Endodermal cell (in vitro differentiated cells): ENCODE data around the gene STK36. TPM values are rescaled to one million over a fixed set of nuclear protein-coding genes. Genes with fewer than 3 reads are reported as not detected.

ENCODE experiments used
- DNase-seq: peaks from one replicate; pipeline ENCODE4 v3.0.0-alpha.2; 2017
- H3K27ac ChIP-seq: 2 replicates; pipeline ENCODE4 v1.5.1; 2013; ENCODE audit warnings: mild to moderate bottlenecking, low read depth, low read length, moderate library complexity
- H3K27me3 ChIP-seq: 2 replicates; pipeline ENCODE4 v1.6.1; 2013; ENCODE audit warnings: mild to moderate bottlenecking, low read length, moderate library complexity; ENCODE audit not compliant: insufficient read depth, control insufficient read depth, poor library complexity, severe bottlenecking
- H3K36me3 ChIP-seq: 2 replicates; pipeline ENCODE4 v1.7.0; 2013; ENCODE audit warnings: mild to moderate bottlenecking, low read length, moderate library complexity; ENCODE audit not compliant: control insufficient read depth, insufficient read depth
- H3K4me1 ChIP-seq: one replicate; pipeline ENCODE4 v1.7.0; 2013; ENCODE audit warnings: low read length; ENCODE audit not compliant: control insufficient read depth, insufficient read depth
- H3K4me3 ChIP-seq: 2 replicates; pipeline ENCODE4 v1.5.1; 2013; ENCODE audit warnings: mild to moderate bottlenecking, low read length, moderate library complexity
- H3K9ac ChIP-seq: 2 replicates; pipeline ENCODE4 v1.6.1; 2013; ENCODE audit warnings: mild to moderate bottlenecking, low read length, moderate library complexity; ENCODE audit not compliant: poor library complexity, severe bottlenecking; ENCODE audit errors: extremely low read depth
- H3K9me3 ChIP-seq: 2 replicates; pipeline ENCODE4 v1.6.1; 2013; ENCODE audit warnings: mild to moderate bottlenecking, low read length, moderate library complexity; ENCODE audit not compliant: control insufficient read depth
- H3K27ac Mint-ChIP-seq: 2 replicates; pipeline ENCODE4 v1.8.0; 2020; ENCODE audit warnings: mixed read lengths
- H3K27me3 Mint-ChIP-seq: 2 replicates; pipeline ENCODE4 v1.8.0; 2021; ENCODE audit warnings: mild to moderate bottlenecking, mixed read lengths; ENCODE audit not compliant: insufficient read depth
- H3K36me3 Mint-ChIP-seq: 2 replicates; pipeline ENCODE4 v1.8.0; 2020; ENCODE audit warnings: low read depth, mixed read lengths
- H3K4me1 Mint-ChIP-seq: 2 replicates; pipeline ENCODE4 v1.8.0; 2020; ENCODE audit warnings: mixed read lengths
- H3K4me3 Mint-ChIP-seq: 2 replicates; pipeline ENCODE4 v1.8.0; 2020; ENCODE audit warnings: mild to moderate bottlenecking, moderate library complexity, mixed read lengths
- H3K9me3 Mint-ChIP-seq: 2 replicates; pipeline ENCODE4 v1.8.0; 2020; ENCODE audit warnings: mild to moderate bottlenecking, mixed read lengths
- WGBS, 2 experiments: methylation state at CpG; one replicate each; pipeline versions ENCODE4 v1.1.5 to v1.1.7; 2013; ENCODE audit warnings: missing lambda C conversion rate in 2 of 2, mixed read lengths in 1 of 2; ENCODE audit not compliant: insufficient coverage in 1 of 2, insufficient read length in 1 of 2; 5-methylcytosine and 5-hydroxymethylcytosine counted together
- total RNA-seq, 2 donors: library from RNA; stranded (reverse); fragmentation: NEBNext Ultra II Directional in 1 of 2; extraction: Animal tissue kit (Norgen Biotek cat#: 25700) in 1 of 2; gene quantifications; 2 replicates in 1 of 2; 3 replicates in 1 of 2; pipeline ENCODE4 v1.2.1, GENCODE V29; 2021
- TF ChIP-seq, protein P1 (sequence below): fragments of 200-600 bp; sonication (generic); conservative IDR thresholded peaks from 2 replicates; pipeline ENCODE4 v1.5.0; 2021; ENCODE audit warnings: antibody characterized with exemption, mild to moderate bottlenecking

Gene STK36
- total RNA-seq, 2 donors from 2014 or later: 73.5 to 87.4 TPM

GRCh38 chr2:218746470-218746795 is 74.5 kb downstream of the STK36 start:
- Histone ChIP-seq H3K27ac (no peak overlapping the region), H3K36me3 (peaks cover 89% of the 10 kb centered on the region), H3K4me1 (no peaks in the 10 kb centered on the region), H3K9me3 (no peaks in the 10 kb centered on the region), H3K9ac (no peak overlapping the region), H3K4me3 (no peak overlapping the region), H3K27me3 (no peaks in the 10 kb centered on the region)
- Mint-ChIP-seq H3K27me3 (no peaks in the 10 kb centered on the region), H3K4me3 (no peak overlapping the region), H3K4me1 (no peaks in the 10 kb centered on the region), H3K27ac (no peak overlapping the region), H3K9me3 (no peaks in the 10 kb centered on the region), H3K36me3 (peaks cover 75% of the 10 kb centered on the region)
- TF ChIP-seq, protein P1, sequence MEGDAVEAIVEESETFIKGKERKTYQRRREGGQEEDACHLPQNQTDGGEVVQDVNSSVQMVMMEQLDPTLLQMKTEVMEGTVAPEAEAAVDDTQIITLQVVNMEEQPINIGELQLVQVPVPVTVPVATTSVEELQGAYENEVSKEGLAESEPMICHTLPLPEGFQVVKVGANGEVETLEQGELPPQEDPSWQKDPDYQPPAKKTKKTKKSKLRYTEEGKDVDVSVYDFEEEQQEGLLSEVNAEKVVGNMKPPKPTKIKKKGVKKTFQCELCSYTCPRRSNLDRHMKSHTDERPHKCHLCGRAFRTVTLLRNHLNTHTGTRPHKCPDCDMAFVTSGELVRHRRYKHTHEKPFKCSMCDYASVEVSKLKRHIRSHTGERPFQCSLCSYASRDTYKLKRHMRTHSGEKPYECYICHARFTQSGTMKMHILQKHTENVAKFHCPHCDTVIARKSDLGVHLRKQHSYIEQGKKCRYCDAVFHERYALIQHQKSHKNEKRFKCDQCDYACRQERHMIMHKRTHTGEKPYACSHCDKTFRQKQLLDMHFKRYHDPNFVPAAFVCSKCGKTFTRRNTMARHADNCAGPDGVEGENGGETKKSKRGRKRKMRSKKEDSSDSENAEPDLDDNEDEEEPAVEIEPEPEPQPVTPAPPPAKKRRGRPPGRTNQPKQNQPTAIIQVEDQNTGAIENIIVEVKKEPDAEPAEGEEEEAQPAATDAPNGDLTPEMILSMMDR: no peak
- WGBS, 2 experiments: 89 to 100% methylated on average over 1 of the region's 1 CpG
- DNase-seq: no peak

GRCh38 chr2:218746960-218747359 is 75.1 kb downstream of the STK36 start:
- H3K27me3 ChIP-seq: no peaks in the 10 kb centered on the region
- no peak overlapping the region for H3K4me3 Mint-ChIP-seq
- no peak overlapping the region for H3K4me3 ChIP-seq
- H3K27ac Mint-ChIP-seq: no peak overlapping the region
- H3K9me3 Mint-ChIP-seq: no peaks in the 10 kb centered on the region
- H3K9me3 ChIP-seq: no peaks in the 10 kb centered on the region
- no peak overlapping the region for H3K27ac ChIP-seq
- DNase-seq: no peak
- peaks cover 76% of the 10 kb centered on the region for H3K36me3 Mint-ChIP-seq
- peaks cover 87% of the 10 kb centered on the region for H3K36me3 ChIP-seq
- 98% methylated on average over 7 to 10 of the region's 10 CpGs for WGBS, 2 experiments
- no peaks in the 10 kb centered on the region for H3K4me1 ChIP-seq
- H3K27me3 Mint-ChIP-seq: no peaks in the 10 kb centered on the region
- no peak overlapping the region for H3K9ac ChIP-seq
- H3K4me1 Mint-ChIP-seq: no peaks in the 10 kb centered on the region
- TF ChIP-seq, protein P1: no peak

- 89 to 96% methylated on average over 4 to 8 of the region's 8 CpGs for WGBS, 2 experiments
- Mint-ChIP-seq H3K4me3 (no peak overlapping the region), H3K27ac (no peak overlapping the region)
Measured at GRCh38 chr2:218748741-218749441, 77.0 kb downstream of the STK36 start.

More at GRCh38 chr2:218748741-218749441, 77.0 kb downstream of the STK36 start:
- H3K36me3 Mint-ChIP-seq: peaks cover 82% of the 10 kb centered on the region
- H3K9me3 Mint-ChIP-seq: no peaks in the 10 kb centered on the region
- TF ChIP-seq, protein P1: no peak
- H3K36me3 ChIP-seq: peaks cover 92% of the 10 kb centered on the region
- no peaks in the 10 kb centered on the region for H3K4me1 ChIP-seq
- H3K27me3 ChIP-seq: no peaks in the 10 kb centered on the region
- no peak overlapping the region for H3K27ac ChIP-seq
- H3K4me3 ChIP-seq: no peak overlapping the region
- no peaks in the 10 kb centered on the region for H3K9me3 ChIP-seq
- no peaks in the 10 kb centered on the region for H3K27me3 Mint-ChIP-seq
- no peak overlapping the region for H3K9ac ChIP-seq
- DNase-seq: no peak
- no peaks in the 10 kb centered on the region for H3K4me1 Mint-ChIP-seq

Other genes starting within 250 kb of the STK36 start
- gene USP37, start 103.7 kb upstream of the STK36 start, total RNA-seq: 10 to 100 TPM; 23.2 to 24.0 TPM
- gene CNOT9, start 103.2 kb upstream of the STK36 start, total RNA-seq: 10 to 100 TPM; 64.2 to 65.6 TPM
- gene PLCD4, start 64.2 kb upstream of the STK36 start, total RNA-seq: under 1 TPM; 0.26 to 0.73 TPM
- 10 to 100 TPM; 27.8 to 31.5 TPM for gene ZNF142, start 12.5 kb upstream of the STK36 start, total RNA-seq
- 10 to 100 TPM; 24.0 to 31.5 TPM for gene BCS1L, start 12.4 kb upstream of the STK36 start, total RNA-seq
- gene RNF25, start 84 bp upstream of the STK36 start, total RNA-seq: 10 to 100 TPM; 24.5 to 32.1 TPM
- 10 to 100 TPM; 96.5 to 99.0 TPM for gene TTLL4, start 38.7 kb downstream of the STK36 start, total RNA-seq
- 10 to 100 TPM; 32.8 to 53.7 TPM for gene CYP27A1, start 110.1 kb downstream of the STK36 start, total RNA-seq
- not detected for gene PRKAG3, start 159.7 kb downstream of the STK36 start, total RNA-seq
- not detected for gene WNT6, start 187.7 kb downstream of the STK36 start, total RNA-seq
- gene WNT10A, start 208.8 kb downstream of the STK36 start, total RNA-seq: not detected